GM19193 (cell line): ENCODE measurements around the gene CBFA2T3.

Source experiments
- POLR2A ChIP-seq: IDR thresholded peaks from 4 replicates; pipeline ENCODE4 v1.6.1; 2011; ENCODE audit not compliant: insufficient read depth, insufficient read length; ENCODE audit errors: extremely low read depth

CBFA2T3 gene

GRCh38 chr16:88897696-88898425 is 79.1 kb downstream of the CBFA2T3 start:
- no peak for TF ChIP-seq POLR2A

GRCh38 chr16:88896238-88897070 is 80.6 kb downstream of the CBFA2T3 start:
- no peak for TF ChIP-seq POLR2A

- no peak for TF ChIP-seq POLR2A
These were observed 81.7 kb downstream of the CBFA2T3 start for GRCh38 chr16:88895335-88895734.

GRCh38 chr16:88894681-88895300 is 82.2 kb downstream of the CBFA2T3 start:
- TF ChIP-seq POLR2A: no peak

- no peak for TF ChIP-seq POLR2A
These were observed 83.7 kb downstream of the CBFA2T3 start for GRCh38 chr16:88893127-88893968.

- TF ChIP-seq POLR2A: no peak
These were observed 84.9 kb downstream of the CBFA2T3 start for GRCh38 chr16:88892065-88892464.

- no peak for TF ChIP-seq POLR2A
These were observed 85.9 kb downstream of the CBFA2T3 start for GRCh38 chr16:88891083-88891482.

GRCh38 chr16:88888461-88889387 is 88.3 kb downstream of the CBFA2T3 start:
- no peak for TF ChIP-seq POLR2A

- TF ChIP-seq POLR2A: no peak
These were observed 89.0 kb downstream of the CBFA2T3 start for GRCh38 chr16:88888057-88888456.

GRCh38 chr16:88886845-88887521 is 90.0 kb downstream of the CBFA2T3 start:
- TF ChIP-seq POLR2A: no peak

- no peak for TF ChIP-seq POLR2A
These were observed 90.6 kb downstream of the CBFA2T3 start for GRCh38 chr16:88886420-88886844.

- TF ChIP-seq POLR2A: no peak
These were observed 91.2 kb downstream of the CBFA2T3 start for GRCh38 chr16:88885693-88886280.
